Measurements from ENCODE around the gene PTCD3.

Gene PTCD3

GRCh38 chr2:86105969-86106945 lies at the start of gene PTCD3:
TSS of gene PTCD3 (plus strand) at chr2:86106235. CDS start at chr2:86106248, 13 bp downstream.
- Mint-ChIP-seq H3K36me3 (ENCODE audit: low read depth) (peaks cover 50% of the 10 kb centered on the region), H3K4me3 (peak within 1 kb of the TSS; percentile 88 to 96 (median 88)), H3K4me1 (peaks cover 37% of the 10 kb centered on the region), H3K27me3 (ENCODE audit: low read depth) (no peaks in the 10 kb centered on the region), H3K9me3 (no peaks in the 10 kb centered on the region), H3K27ac (peak within 1 kb of the TSS; percentile 98 to 99 (median 98))
- TF ChIP-seq, protein P1, sequence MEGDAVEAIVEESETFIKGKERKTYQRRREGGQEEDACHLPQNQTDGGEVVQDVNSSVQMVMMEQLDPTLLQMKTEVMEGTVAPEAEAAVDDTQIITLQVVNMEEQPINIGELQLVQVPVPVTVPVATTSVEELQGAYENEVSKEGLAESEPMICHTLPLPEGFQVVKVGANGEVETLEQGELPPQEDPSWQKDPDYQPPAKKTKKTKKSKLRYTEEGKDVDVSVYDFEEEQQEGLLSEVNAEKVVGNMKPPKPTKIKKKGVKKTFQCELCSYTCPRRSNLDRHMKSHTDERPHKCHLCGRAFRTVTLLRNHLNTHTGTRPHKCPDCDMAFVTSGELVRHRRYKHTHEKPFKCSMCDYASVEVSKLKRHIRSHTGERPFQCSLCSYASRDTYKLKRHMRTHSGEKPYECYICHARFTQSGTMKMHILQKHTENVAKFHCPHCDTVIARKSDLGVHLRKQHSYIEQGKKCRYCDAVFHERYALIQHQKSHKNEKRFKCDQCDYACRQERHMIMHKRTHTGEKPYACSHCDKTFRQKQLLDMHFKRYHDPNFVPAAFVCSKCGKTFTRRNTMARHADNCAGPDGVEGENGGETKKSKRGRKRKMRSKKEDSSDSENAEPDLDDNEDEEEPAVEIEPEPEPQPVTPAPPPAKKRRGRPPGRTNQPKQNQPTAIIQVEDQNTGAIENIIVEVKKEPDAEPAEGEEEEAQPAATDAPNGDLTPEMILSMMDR (IDR thresholded peaks at IDR 0.05; ENCODE audit: unreplicated experiment in 3 of 3): no peak

- TF ChIP-seq, protein P1 (IDR thresholded peaks at IDR 0.05; ENCODE audit: unreplicated experiment in 3 of 3): no peak
- no peaks in the 10 kb centered on the region for H3K9me3 Mint-ChIP-seq
Observed at GRCh38 chr2:86056590-86057331, 49.3 kb upstream of the PTCD3 start.

DNA sequence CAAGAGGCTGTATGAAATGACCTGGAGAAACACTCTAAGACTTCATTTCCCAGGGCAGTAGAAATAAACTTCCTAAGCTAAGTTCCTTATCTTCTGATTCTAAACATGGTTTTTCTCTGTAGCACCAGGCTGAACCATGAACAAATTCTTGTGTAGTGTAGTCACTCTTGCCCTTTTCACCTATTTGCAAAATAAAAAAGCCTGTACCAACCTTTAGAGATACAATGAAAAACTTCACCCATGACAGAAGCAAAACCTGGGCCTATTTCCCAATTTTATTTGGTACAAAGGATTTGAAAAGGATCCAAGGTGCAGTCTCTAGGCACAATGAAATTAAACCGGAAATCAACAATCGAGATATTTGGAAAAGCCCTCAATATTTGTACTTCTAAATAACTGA lies 44.0 kb upstream of the PTCD3 start:
- Mint-ChIP-seq H3K36me3 (ENCODE audit: low read depth) (peaks cover 87% of the 10 kb centered on the region), H3K9me3 (peaks cover 23% of the 10 kb centered on the region), H3K27me3 (ENCODE audit: low read depth) (no peaks in the 10 kb centered on the region), H3K4me1 (peaks cover 9% of the 10 kb centered on the region), H3K4me3 (no peak overlapping the region), H3K27ac (no peak overlapping the region)
- TF ChIP-seq, protein P1 (IDR thresholded peaks at IDR 0.05; ENCODE audit: unreplicated experiment in 3 of 3): no peak

More at GRCh38 chr2:86056590-86057331, 49.3 kb upstream of the PTCD3 start:
- H3K36me3 Mint-ChIP-seq (ENCODE audit: low read depth): peaks cover 70% of the 10 kb centered on the region
- no peak overlapping the region for H3K4me3 Mint-ChIP-seq
- H3K27ac Mint-ChIP-seq: no peak overlapping the region
- peaks cover 5% of the 10 kb centered on the region for H3K4me1 Mint-ChIP-seq
- no peaks in the 10 kb centered on the region for H3K27me3 Mint-ChIP-seq (ENCODE audit: low read depth)

- no peaks in the 10 kb centered on the region for H3K27me3 Mint-ChIP-seq (ENCODE audit: low read depth)
- TF ChIP-seq, protein P1 (IDR thresholded peaks at IDR 0.05; ENCODE audit: unreplicated experiment in 3 of 3): no peak
- peaks cover 91% of the 10 kb centered on the region for H3K36me3 Mint-ChIP-seq (ENCODE audit: low read depth)
- H3K27ac Mint-ChIP-seq: no peak overlapping the region
- peaks cover 23% of the 10 kb centered on the region for H3K9me3 Mint-ChIP-seq
- H3K4me3 Mint-ChIP-seq: no peak overlapping the region
- H3K4me1 Mint-ChIP-seq: peaks cover 9% of the 10 kb centered on the region
Observed at GRCh38 chr2:86064006-86064405, 42.0 kb upstream of the PTCD3 start.

- no peaks in the 10 kb centered on the region for H3K27me3 Mint-ChIP-seq (ENCODE audit: low read depth)
Observed at GRCh38 chr2:86065512-86065911, 40.5 kb upstream of the PTCD3 start.

More at GRCh38 chr2:86065512-86065911, 40.5 kb upstream of the PTCD3 start:
- Mint-ChIP-seq H3K27ac (peak overlapping the region in 2 of 3 experiments; percentile 2 to 32), H3K4me1 (peaks cover 15% of the 10 kb centered on the region), H3K9me3 (peaks cover 23% of the 10 kb centered on the region), H3K4me3 (no peak overlapping the region), H3K36me3 (ENCODE audit: low read depth) (peaks cover 91% of the 10 kb centered on the region)
- TF ChIP-seq, protein P1 (IDR thresholded peaks at IDR 0.05; ENCODE audit: unreplicated experiment in 3 of 3): no peak

Data from nephron (organoid).